NCI-H748 (cell line): ENCODE measurements around the gene MOSPD3.

ENCODE experiments used
- DNase-seq: peaks from one replicate; lab custom pipeline; 2025; ENCODE audit not compliant: unreplicated experiment; lab: John Stamatoyannopoulos, UW

MOSPD3 gene

DNA sequence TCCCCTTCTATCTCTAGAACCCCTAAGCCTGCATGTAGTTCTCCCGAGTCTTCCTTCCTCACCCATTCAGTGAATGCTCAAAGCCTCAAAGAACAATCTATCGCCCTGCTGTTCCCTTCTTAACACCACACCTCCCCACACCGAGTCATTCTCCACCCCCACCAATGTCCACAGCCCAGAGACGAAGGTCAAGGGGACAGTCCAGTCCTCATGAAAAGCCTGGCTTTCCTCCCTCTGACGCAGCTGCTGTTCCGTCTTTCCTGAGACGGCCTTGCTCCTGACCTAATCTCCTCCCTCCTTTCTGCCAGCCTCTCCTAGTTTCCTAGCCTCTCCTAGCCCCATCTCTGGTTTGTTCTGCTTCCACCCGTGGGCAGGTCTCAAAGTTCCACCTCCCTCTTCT, 9.2 kb downstream of the MOSPD3 start:
- no peak for DNase-seq

DNA sequence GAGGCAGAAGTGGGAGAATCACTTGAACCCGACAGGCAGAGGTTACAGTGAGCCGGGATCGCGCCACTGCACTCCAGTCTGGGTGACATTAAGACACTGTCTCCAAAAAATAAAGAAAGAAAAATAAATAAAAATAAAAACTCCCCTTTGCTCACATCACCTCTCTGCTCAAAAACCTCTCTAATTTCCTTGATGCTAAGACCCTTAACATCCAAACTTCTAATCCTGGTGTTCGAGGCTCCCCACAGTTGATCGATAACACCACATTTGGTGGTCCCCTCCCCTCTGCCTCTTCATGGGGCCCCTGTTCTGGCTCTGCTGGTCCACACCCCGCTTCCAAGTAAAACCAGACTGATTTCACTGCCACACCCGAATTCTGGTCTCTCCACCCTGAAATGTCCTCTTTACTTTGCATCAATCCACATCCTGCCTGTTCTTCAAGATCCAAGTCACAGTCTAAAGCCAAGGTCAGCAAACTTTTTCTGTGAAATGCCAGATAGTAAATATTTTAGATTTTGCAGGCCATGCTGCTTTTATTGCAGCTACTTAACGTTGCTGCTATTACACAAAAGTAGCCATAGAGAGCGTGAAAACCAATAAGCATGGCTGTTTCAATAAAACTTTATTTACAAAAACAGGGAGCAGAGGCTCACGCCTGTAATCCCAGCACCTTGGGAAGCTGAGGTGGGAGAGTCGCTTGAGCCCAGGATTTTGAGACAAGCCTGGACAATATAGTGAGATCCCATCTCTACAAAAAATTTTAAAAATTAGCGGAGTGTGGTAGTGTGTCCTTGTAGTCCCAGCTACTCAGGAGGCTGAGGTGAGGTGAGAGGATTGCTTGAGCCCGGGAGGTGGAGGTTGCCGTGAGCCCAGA, 11.8 kb downstream of the MOSPD3 start:
- no peak for DNase-seq

DNA sequence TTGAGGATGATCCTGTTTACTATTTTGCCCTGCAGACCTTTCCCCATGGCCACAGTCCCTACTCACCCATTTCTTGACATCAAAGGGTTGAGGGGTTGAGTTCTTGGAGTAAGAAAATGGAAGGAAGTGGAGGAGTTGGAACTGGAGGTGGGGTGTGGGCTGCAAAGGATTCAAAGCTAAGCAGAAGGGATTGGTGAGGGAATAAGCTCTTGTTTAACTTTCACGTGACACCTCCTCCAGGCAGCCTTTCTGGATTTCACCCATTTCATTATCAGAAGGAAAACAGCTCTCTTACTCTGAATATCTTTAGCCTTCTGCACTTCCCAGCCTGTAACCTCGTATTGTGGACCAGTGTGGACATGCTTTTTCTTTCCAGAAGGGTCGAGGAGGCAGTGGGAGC, 13.7 kb downstream of the MOSPD3 start:
- DNase-seq: no peak

DNA sequence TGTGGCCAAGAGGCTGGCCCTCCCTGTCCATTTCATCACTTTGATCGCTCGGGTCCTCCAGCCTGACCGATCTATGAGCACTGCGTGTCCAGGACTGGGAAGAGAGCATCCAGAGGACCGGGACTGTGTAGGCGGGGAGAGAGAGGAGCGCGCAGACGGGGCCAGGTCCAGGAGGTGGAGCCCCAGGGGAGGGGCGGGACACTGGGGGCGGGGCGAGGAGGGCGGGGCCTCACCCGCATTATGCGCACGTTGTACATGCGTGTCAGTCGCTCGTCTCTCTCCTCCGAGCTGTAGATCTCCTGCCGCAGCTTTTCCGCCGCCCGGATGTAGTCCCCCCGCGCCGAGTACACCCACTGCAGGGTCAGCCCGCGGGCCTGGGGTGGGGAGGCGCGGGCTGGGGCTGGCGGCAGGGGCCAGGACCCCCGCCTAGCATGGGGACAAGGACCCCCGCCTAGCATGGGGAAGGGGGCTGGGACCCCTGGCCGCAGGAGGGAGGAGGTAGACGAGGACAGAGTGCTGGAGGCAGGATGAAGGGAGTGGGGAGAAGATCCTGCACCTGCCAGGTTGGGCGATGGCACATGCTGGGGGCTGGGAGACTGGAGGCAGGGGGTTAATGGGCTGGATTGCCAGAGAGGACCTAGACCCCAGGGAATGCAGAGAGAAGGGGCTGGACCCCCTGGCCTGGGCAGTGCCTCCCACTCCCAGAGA, 14.3 kb downstream of the MOSPD3 start:
- peak; percentile 86 for DNase-seq

DNA sequence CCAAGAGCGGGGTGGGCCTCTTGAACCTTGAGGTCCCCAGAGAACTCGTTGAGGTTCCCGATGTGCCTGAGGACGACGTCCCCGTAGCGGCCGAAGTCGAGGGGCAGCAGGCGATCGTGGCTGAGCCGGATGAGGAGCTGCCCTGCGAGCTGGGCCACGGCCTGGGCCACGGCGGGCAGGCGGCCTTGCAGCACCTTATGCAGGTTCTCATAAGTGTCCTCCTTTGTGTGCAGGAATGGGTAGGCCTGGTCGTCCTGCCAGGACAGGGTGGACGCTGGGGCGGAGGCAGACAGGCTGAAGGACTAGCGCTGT, 14.9 kb downstream of the MOSPD3 start:
- DNase-seq: no peak

DNA sequence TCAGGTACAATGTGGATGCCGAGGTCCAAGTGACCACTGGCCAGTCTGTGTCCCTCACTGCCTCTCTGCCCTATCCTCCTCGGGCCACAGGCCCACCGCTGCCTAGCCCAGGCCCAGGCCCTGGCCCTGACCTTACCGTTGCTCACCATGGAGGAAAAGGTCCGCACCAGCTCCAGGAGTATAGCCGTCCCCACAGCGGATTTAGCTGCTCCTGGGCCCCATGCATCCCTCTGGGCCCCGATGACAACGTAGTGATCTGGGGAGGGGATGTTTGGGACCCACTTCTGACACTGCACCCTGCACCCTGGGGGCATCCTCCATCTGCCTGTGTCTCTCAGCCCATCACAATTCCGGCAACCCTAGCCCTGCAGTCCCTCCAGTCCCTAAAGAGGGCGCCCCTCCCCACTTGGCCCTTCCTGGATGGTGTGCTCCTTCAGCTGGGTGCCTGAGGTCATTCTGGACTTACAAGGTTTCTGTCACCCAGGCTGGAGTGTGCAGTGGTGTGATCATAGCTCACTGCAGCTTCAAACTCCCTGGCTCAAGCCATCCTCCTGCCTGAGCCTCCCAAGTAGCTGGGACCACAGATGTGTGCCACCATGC, 16.9 kb downstream of the MOSPD3 start:
- peak; percentile 63 for DNase-seq

DNA sequence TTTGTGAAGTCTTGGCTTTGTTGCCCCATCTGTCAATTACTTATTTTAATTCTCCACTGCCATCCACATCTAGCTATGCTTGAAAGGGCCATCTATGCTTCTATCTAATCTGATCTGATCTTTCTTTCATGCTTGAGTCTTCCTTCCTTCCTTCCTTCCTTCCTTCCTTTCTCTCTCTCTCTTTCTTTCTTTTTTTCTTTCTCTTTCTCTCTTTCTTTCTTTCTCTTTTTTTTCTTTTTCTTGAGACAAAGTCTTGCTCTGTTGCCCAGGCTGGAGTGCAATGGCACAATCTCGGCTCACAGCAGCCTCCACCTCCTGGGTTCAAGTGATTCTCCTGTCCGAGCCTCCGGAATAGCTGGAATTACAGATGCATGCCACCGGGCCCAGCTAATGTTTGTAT, 17.7 kb downstream of the MOSPD3 start:
- DNase-seq: no peak

DNA sequence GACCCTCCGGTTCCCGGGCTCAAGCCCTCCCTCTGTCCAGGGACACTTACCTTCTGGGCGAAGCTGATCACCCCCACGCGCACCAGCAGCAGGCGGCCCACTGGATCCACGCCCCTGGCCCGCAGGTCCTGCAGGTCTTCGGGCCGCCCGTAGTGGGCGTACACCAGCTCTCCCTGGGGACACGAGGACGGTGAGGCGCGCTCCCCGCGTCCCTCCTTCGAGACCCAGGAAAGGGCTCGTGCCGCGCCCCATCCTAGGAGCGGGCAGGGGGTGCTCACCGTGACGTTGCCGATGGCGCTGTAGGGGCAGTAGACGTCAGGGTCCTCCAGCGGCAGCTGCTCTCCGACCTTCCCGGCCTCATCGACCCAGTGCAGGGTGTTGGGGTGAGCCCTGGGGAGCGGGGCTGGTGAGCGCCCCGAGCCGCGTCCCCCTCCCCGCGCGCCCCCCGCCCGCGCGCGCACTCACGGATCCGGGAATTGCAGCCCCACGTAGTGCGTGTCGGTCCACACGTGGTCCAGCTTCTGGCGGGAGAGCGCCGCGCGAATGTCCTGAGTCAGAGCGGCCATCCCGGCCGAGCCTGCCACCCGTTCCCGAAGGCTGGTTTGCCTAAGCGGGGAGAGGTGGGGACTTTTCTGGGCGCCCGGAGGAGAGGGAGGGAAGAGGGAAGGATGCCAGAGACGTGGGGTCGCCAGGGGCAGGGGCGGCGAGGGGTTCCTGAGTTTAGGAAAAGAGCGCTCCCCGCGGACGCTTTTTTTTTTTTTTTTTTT, 20.8 kb downstream of the MOSPD3 start:
- peak; percentile 76 for DNase-seq

DNA sequence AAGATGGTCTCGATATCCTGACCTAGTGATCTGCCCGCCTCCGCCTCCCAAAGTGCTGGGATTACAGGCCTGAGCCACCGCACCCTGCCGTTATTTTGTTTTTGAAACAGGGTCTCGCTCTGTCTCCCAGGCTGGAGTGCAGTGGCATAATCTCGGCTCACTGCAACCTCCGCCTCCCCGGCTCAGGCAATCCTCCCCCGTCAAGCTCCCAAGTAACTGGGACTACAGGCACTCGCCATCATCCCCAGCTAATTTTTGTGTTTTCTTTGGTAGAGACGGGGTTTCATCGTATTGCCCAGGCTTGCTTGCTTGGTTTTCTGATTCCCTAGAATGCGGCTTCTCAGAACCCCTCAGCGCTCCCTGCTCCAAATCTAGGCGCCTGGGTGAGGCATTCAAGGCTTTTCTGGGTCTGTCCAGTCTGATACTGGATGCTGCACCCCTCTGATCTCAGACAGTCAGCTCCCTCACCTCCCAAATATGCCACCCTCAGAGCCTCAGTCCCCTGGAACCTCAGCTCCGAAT, 27.7 kb downstream of the MOSPD3 start:
- DNase-seq: no peak

DNA sequence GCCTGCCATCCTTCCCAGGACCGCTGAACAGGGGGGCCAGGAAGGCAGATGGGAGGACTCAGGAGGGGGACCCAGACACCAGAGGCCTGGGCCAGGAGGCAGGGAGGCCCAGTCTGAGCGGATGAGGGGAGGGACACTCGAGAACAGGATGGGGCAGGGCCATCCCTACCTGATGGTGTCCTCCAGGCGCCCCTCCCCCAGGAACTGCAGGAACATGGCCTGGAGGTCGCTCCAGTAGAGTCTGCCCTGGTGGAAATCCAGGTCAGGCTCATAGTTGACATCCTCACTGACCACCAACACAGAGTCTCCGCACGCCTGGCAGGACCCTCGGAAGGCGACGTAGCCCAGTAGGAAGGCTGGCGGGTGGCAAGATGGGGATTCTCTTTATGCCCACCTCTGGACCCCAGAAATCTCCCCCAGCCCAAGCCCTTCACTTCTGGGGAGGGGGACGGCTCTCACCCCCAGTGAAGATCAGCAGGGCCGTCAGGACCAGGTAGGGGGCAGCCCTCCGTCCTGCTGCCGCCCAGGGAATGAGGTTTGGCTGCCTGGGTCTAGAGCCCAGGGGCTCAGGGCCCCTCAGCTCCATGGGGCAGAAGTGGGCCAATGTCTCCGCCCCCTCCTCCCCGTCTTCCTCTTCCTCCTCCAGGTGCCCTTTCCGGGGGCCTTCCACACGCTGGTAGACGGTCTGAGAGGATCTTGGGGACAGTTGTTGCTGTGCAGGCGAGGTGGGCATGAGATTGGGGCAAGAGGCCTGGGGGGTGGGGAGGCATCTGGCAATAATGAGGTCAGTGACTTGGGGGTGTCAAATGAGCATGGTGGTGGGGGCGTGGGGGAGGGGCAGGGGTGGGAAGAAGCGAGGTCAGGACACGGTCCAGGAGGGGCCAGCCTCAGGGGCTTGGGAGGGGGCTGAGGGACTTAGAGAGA, 28.4 kb downstream of the MOSPD3 start:
- DNase-seq: no peak

DNA sequence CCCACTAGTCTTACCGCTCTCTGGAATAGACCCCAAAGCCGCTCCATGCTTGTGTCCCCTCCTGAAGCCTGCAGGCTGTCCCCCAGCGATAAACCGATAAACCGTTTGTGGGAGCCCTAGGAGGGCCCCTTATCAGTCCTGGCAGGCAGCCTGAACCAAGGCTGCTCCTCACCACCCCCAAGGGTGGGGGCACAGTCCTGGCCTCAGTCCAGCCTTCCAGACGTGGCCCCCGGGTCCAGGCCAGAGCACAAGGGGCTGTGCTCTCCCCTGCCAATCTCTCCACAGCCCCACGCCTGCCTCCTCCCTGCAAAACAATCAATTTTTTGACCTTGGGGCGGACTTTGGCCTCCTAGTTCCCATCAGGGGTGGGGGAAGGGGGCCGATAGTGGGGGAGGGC, 29.1 kb downstream of the MOSPD3 start, which contains the start of gene TFR2:
TFR2 (minus strand) TSS at position 90 of the 397 bp plus-strand sequence; CDS start at position 47, 43 bp downstream.
- DNase-seq: no peak

DNA sequence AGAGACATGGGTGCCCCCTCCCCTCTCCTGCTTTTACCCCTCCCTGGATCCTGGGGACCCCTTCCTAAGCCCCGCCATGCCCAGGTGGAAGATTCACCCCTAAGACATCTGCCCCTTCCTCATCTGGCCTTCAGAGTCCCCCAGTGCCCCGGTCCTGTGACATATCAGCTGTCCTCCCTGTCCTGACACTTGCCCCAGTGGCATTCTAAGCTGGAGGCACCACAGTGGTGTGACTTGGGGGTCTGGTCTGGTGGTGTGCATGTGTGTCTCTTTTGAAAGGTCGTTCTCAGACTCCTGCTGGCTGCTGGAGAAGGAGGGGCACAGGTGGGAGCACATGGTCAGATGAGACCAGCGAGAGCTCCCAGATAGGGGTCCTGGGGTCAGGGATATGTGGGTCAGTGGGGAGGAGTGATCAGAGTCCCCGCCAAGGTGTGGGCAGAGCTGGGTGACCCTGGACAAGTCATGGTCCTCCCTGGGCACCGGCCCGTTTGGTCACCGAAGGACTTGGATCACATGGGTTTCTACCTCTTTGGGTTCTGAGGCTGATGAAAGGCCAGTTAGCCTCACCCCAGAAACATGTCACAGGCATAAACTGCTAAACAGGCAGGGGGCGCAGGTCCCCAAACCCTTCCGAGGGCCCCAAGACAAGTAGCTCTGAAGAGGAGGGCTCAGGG, 29.7 kb downstream of the MOSPD3 start:
- no peak for DNase-seq

DNA sequence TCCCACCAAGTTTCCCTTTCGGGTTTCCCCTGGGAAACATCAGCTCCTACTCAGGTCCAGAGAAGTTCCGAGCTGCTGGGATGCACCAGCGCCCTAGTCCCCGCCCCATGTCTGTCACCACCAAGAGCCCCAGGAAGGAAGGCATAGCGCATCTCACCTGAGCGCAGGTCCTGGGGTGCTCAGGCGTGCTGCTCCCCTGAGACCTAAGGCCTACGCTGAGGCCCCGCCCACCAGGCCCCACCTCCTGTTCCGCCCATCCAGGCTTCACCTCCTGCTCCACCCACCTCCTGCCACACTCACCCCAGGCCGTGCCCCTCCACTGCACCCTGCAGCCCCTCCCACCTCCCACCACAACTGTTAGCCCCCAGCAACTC, 30.2 kb downstream of the MOSPD3 start:
- no peak for DNase-seq

DNA sequence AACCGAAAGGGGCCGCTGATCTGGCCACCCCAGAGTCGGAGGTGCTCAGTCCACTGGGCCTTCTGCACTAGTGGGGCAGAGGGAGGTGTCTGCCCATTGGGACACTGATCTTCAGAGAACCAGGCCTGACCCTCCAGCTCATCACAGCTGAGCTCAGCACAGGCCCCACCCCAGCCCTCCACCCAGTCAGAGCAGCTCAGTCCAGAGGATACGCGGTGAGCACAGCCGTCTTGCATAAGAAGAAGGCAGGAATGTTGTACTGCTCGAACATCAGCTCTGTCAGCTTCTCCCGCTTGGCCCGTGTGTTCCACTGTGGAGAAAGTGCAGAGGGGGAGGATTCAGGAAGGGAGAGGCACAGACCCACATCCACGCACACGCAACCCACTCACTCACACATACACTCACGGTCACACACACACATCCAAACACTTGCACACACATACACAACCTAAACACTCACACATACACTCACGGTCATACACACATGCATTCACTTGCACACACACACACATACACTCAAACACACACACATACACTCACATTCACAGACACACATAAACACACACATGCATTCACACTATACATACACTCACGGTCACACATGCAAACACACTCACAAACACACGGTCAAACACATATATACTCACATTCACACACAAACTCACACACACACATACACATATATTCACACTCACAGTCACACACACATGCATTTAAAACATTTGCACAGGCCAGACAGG, 37.7 kb downstream of the MOSPD3 start:
- DNase-seq: no peak

DNA sequence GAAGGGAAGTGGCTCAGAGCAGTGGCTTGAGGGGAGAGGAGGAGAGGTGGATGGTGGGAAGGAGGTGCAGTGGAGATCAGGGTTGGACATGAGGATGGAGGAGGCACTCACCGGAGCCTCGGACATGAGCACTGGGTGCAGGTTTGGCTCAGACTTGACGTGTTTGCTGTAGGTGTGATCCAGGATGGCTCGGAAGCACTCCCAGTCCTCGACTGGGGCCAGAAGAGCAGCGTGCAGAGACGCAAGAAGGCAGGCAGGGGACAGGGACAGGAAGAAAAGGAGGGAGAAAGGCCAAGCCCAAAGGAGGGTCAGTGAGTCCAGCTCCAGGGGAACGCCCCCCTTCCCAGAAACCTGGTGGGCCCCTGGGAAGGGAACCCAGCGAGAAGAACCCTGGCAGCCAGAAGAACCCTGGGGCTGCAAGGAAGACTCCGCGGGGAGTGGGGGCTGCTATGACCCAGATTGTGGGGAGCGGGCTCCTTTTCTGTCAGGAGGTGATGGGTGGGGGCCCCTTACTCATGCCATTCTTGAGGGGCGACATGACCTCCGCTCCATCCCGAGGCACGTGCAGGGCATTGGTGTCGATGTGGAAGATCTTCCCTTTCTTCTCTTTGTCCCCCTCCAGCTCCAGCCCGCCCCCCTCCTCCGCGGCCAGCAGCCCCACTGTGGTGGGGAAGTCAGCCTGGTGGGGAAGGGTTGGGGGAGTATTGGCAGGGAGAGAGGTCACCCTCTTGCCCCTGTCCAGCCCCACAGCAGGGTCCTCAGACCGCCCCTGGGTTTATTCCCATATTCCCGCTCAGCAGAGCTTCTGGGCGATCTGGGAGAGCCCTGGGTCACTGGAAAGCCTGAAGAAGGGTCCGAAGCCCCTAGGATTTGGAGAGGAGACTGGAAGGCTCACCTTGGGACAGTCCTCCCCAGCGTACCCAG, 42.8 kb downstream of the MOSPD3 start:
- no peak for DNase-seq

DNA sequence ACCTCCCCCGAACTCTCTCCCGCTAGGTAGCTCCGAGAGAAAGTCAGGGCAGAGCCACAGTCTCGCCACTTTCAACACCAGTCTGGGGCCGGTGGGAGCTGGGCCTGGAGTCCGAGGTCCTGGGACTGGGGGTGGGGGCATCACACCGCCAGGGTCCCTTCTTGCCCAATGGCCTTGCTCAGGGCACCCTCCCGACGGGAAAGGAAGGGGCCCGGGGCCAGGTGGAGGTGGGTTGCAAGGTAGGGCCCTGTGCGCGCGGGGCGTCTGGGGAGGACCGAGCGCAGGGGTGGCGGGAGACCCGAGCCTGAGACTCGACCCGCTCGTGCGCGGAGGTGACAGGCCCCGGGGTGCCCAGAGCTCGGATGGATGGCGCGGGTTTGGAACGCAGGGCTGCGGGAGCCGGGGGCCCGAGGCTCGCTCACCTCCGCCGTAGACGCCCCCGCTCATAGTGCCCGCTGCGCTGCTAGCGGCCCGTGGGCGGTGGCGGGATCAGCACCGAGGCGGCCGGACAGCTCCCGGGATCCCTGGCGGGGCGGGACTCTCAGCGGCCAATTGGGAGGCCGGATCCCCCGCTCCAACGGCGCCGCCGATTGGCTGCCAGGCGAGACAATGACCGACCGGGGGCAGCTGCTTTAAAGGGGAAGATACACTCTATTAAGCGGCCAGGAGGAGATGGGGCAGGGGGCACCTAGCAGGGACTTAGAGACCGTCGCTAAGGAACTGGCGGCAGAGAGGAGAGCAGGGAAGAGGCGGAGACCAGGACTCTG, 43.8 kb downstream of the MOSPD3 start, which contains the start of gene ACTL6B:
ACTL6B (minus strand) TSS at position 541 of the 767 bp plus-strand sequence; CDS start at position 447, 94 bp downstream.
- peak; percentile 90 for DNase-seq
